Colon (tissue), 2 donors: ENCODE data around the gene PICALM.

Experiments used
- FAIRE-seq: peaks from 2 replicates; lab custom pipeline; 2012; peaks lifted over from hg19 to GRCh38; lab: Jason Lieb, UNC
- donor health status: control.
- donor health status: control.

Gene PICALM

GRCh38 chr11:86046116-86046515 lies 22.8 kb downstream of the PICALM start:
- FAIRE-seq, result no peak

GRCh38 chr11:86043765-86044503 lies 24.9 kb downstream of the PICALM start:
- FAIRE-seq, result no peak

- FAIRE-seq, result peak; percentile 78
Measured at GRCh38 chr11:86041975-86042378, 26.9 kb downstream of the PICALM start.

GRCh38 chr11:86040919-86041850 lies 27.7 kb downstream of the PICALM start:
- FAIRE-seq, result peak; percentile 21

GRCh38 chr11:86039094-86039493 lies 29.8 kb downstream of the PICALM start:
- FAIRE-seq, result no peak

- no peak for FAIRE-seq
Measured at GRCh38 chr11:86037743-86038142, 31.1 kb downstream of the PICALM start.

- FAIRE-seq, result no peak
Measured at GRCh38 chr11:86035920-86036319, 33.0 kb downstream of the PICALM start.

- no peak for FAIRE-seq
Measured at GRCh38 chr11:86035164-86035563, 33.7 kb downstream of the PICALM start.

- FAIRE-seq, result no peak
Measured at GRCh38 chr11:86034710-86035109, 34.2 kb downstream of the PICALM start.

- FAIRE-seq, result no peak
Measured at GRCh38 chr11:86021377-86021776, 47.5 kb downstream of the PICALM start.

- FAIRE-seq, result no peak
Measured at GRCh38 chr11:86018249-86018648, 50.6 kb downstream of the PICALM start.

- FAIRE-seq, result no peak
Measured at GRCh38 chr11:86016451-86016850, 52.4 kb downstream of the PICALM start.

GRCh38 chr11:86015699-86016098 lies 53.2 kb downstream of the PICALM start:
- FAIRE-seq, result no peak

- no peak for FAIRE-seq
Measured at GRCh38 chr11:86014221-86014620, 54.7 kb downstream of the PICALM start.

GRCh38 chr11:86013713-86014112 lies 55.2 kb downstream of the PICALM start:
- FAIRE-seq, result no peak

GRCh38 chr11:86011175-86011574 lies 57.7 kb downstream of the PICALM start:
- no peak for FAIRE-seq

- no peak for FAIRE-seq
Measured at GRCh38 chr11:86003654-86004053, 65.2 kb downstream of the PICALM start.

- no peak for FAIRE-seq
Measured at GRCh38 chr11:86002431-86002830, 66.5 kb downstream of the PICALM start.

GRCh38 chr11:85991508-85991907 lies 77.4 kb downstream of the PICALM start:
- no peak for FAIRE-seq

GRCh38 chr11:85989746-85990145 lies 79.1 kb downstream of the PICALM start:
- peak; percentile 55 for FAIRE-seq

- no peak for FAIRE-seq
Measured at GRCh38 chr11:85988780-85989179, 80.1 kb downstream of the PICALM start.

GRCh38 chr11:85977751-85978160 lies 91.1 kb downstream of the PICALM start:
- FAIRE-seq, result no peak

GRCh38 chr11:85976525-85976924 lies 92.4 kb downstream of the PICALM start:
- no peak for FAIRE-seq
